GM23338 (cell line): Measurements from ENCODE around the gene CARMIL1.

ENCODE experiments used
- CREB1 ChIP-seq: fragments of 250-450 bp; sonication (Bioruptor Pico); IDR thresholded peaks from 2 replicates; pipeline ENCODE4 v1.5.0; 2020; ENCODE audit warnings: low read depth, mild to moderate bottlenecking, moderate library complexity
- CTCF ChIP-seq, 2 experiments: fragments of 200-600 bp in 1 of 2; sonication (generic) in 1 of 2; conservative IDR thresholded peaks; 2 replicates each; pipeline versions ENCODE4 v1.5.1 to v1.6.1; 2016 to 2017; ENCODE audit warnings: antibody characterized with exemption in 2 of 2, low read depth in 2 of 2, mild to moderate bottlenecking in 2 of 2, moderate library complexity in 1 of 2
- EZH2 ChIP-seq: fragments of 200-600 bp; sonication (generic); IDR thresholded peaks from one replicate; pipeline ENCODE4 v1.8.0; 2017; ENCODE audit warnings: antibody characterized with exemption, mild to moderate bottlenecking, low read depth; ENCODE audit not compliant: unreplicated experiment
- EZH2phosphoT487 ChIP-seq: fragments of 200-600 bp; sonication (generic); IDR thresholded peaks from one replicate; pipeline ENCODE4 v1.8.1; 2018; ENCODE audit warnings: antibody characterized with exemption; ENCODE audit not compliant: unreplicated experiment
- POLR2AphosphoS5 ChIP-seq: IDR thresholded peaks from 2 replicates; pipeline ENCODE4 v1.6.1; 2016; ENCODE audit warnings: antibody characterized with exemption, low read depth
- TF ChIP-seq, protein P1 (sequence below): IDR thresholded peaks from one replicate; pipeline ENCODE4 v1.6.1; 2018; ENCODE audit warnings: antibody characterized with exemption; ENCODE audit not compliant: unreplicated experiment

DNA sequence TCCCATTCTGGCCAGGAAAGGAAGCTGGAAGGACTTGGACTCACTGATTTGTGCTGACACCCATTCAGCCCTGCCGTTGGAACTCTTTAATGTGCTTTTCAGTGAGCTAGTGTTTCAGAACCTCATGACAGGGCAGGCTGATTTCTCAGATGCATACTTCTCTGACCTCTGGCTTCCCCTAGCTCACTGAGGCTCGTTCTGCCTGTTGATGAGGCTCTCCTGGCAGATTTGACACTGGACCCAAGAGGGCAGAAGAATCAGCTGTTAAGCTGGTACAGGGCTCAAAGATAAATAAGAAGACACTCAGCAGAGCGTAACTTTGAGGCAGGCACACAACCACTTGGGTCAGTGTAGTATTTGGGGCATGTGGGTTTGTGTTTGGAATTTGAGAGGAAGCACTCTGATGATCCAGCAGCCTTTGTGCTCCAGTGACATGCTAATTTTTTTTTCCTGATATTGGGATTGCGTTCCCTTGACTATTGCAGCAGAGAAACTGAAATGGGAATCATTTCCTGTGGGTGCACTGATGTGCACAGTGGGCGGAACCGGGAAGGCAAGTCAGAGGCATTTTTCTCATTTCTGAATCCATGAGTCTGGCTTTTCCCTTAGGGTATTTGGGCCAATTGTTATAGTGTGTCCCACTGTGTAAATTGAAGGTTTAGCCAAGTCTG, 80.2 kb downstream of the CARMIL1 start:
- TF ChIP-seq CREB1 (CRISPR knock-in tag) (no peak), EZH2phosphoT487 (no peak), CTCF (conservative IDR thresholded peaks at IDR 0.05; ENCODE audit: low read depth in 2 of 2) (no peak), EZH2 (no peak), POLR2AphosphoS5 (no peak)
- TF ChIP-seq, protein P1, sequence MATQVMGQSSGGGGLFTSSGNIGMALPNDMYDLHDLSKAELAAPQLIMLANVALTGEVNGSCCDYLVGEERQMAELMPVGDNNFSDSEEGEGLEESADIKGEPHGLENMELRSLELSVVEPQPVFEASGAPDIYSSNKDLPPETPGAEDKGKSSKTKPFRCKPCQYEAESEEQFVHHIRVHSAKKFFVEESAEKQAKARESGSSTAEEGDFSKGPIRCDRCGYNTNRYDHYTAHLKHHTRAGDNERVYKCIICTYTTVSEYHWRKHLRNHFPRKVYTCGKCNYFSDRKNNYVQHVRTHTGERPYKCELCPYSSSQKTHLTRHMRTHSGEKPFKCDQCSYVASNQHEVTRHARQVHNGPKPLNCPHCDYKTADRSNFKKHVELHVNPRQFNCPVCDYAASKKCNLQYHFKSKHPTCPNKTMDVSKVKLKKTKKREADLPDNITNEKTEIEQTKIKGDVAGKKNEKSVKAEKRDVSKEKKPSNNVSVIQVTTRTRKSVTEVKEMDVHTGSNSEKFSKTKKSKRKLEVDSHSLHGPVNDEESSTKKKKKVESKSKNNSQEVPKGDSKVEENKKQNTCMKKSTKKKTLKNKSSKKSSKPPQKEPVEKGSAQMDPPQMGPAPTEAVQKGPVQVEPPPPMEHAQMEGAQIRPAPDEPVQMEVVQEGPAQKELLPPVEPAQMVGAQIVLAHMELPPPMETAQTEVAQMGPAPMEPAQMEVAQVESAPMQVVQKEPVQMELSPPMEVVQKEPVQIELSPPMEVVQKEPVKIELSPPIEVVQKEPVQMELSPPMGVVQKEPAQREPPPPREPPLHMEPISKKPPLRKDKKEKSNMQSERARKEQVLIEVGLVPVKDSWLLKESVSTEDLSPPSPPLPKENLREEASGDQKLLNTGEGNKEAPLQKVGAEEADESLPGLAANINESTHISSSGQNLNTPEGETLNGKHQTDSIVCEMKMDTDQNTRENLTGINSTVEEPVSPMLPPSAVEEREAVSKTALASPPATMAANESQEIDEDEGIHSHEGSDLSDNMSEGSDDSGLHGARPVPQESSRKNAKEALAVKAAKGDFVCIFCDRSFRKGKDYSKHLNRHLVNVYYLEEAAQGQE, result no peak
